Measurements from ENCODE around the gene SOAT2.

Gene SOAT2

DNA sequence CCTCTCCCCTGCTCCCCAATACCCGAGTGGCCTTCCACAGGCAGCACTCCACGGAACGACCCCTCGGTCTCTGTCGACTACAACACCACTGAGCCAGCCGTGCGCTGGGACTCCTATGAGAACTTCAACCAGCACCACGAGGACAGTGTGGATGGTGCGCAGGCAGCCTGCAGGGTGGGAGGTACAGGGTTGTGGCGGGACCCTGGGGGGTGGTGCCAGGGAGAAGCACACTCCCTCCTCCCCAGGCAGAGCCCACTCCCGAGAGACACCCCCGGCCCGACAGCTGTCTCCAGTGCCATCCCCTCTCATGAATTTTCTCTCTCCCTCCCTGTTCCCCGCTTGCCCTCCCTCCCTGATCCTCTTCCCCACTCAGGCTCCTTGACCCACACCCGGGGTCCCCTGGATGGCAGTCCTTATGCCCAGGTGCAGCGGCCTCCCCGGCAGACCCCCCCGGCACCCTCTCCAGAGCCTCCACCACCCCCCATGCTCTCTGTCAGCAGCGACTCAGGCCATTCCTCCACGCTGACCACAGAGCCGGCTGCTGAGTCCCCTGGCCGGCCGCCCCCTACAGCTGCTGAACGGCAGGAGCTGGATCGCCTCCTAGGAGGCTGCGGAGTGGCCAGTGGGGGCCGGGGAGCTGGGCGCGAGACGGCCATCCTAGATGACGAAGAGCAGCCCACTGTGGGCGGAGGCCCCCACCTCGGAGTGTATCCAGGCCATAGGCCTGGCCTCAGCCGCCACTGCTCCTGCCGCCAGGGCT is 44.4 kb upstream of the SOAT2 start:
- no peak overlapping the region for H3K9ac ChIP-seq (ENCODE audit: insufficient read length)
- no peak overlapping the region for H3K27ac ChIP-seq
- H3K4me3 ChIP-seq: no peak overlapping the region
- no peak for DNase-seq (ENCODE audit: low read depth, low spot score)
- TF ChIP-seq EZH2 (IDR thresholded peaks at IDR 0.05) (no peak), POLR2AphosphoS5 (IDR thresholded peaks at IDR 0.05; ENCODE audit: borderline replicate concordance, low read depth, low read length) (no peak), FOXP2 (optimal IDR thresholded peaks at IDR 0.05; ENCODE audit: control extremely low read depth, extremely low read length, insufficient read depth) (no peak)
- no peaks in the 10 kb centered on the region for H3K9me3 ChIP-seq (ENCODE audit: low read depth, low read length)
- no peaks in the 10 kb centered on the region for H3K36me3 ChIP-seq (ENCODE audit: insufficient read depth, low read length)

DNA sequence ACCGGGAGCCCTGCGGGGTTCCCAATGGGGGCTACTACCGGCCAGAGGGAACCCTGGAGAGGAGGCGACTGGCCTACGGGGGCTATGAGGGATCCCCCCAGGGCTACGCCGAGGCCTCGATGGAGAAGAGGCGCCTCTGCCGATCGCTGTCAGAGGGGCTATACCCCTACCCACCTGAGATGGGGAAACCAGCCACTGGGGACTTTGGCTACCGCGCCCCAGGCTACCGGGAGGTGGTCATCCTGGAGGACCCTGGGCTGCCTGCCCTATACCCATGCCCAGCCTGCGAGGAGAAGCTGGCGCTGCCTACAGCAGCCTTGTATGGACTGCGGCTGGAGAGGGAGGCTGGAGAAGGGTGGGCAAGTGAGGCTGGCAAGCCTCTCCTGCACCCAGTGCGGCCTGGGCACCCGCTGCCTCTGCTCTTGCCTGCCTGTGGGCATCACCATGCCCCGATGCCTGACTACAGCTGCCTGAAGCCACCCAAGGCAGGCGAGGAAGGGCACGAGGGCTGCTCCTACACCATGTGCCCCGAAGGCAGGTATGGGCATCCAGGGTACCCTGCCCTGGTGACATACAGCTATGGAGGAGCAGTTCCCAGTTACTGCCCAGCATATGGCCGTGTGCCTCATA is 43.7 kb upstream of the SOAT2 start:
- DNase-seq (ENCODE audit: low read depth, low spot score): no peak
- no peaks in the 10 kb centered on the region for H3K9me3 ChIP-seq (ENCODE audit: low read depth, low read length)
- H3K27ac ChIP-seq: no peak overlapping the region
- H3K4me3 ChIP-seq: no peak overlapping the region
- no peaks in the 10 kb centered on the region for H3K36me3 ChIP-seq (ENCODE audit: insufficient read depth, low read length)
- TF ChIP-seq POLR2AphosphoS5 (IDR thresholded peaks at IDR 0.05; ENCODE audit: borderline replicate concordance, low read depth, low read length) (no peak), EZH2 (IDR thresholded peaks at IDR 0.05) (no peak), FOXP2 (optimal IDR thresholded peaks at IDR 0.05; ENCODE audit: control extremely low read depth, extremely low read length, insufficient read depth) (no peak)
- no peak overlapping the region for H3K9ac ChIP-seq (ENCODE audit: insufficient read length)

DNA sequence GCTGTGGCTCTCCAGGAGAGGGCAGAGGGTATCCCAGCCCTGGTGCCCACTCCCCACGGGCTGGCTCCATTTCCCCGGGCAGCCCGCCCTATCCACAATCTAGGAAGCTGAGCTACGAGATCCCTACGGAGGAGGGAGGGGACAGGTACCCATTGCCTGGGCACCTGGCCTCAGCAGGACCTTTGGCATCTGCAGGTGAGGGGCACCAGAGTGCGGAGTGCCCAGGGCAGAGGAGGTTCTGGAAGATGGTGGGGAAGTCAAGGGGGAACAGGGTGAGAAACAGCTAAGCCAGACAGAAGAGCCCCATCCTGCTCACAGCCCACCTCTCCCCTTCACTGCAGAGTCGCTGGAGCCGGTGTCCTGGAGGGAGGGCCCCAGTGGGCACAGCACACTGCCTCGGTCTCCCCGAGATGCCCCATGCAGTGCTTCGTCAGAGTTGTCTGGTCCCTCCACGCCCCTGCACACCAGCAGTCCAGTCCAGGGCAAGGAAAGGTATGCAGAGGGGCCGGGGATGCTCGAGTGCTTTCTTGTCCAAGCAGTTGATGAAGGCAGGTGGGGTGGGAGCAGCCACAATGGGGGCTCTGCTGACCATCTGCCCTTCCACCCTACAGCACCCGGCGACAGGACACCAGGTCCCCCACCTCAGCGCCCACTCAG is 43.1 kb upstream of the SOAT2 start:
- Histone ChIP-seq H3K36me3 (ENCODE audit: insufficient read depth, low read length) (no peaks in the 10 kb centered on the region), H3K27ac (no peak overlapping the region), H3K9me3 (ENCODE audit: low read depth, low read length) (no peaks in the 10 kb centered on the region), H3K9ac (ENCODE audit: insufficient read length) (no peak overlapping the region), H3K4me3 (no peak overlapping the region)
- no peak for TF ChIP-seq POLR2AphosphoS5 (IDR thresholded peaks at IDR 0.05; ENCODE audit: borderline replicate concordance, low read depth, low read length)
- TF ChIP-seq EZH2 (IDR thresholded peaks at IDR 0.05): no peak
- no peak for TF ChIP-seq FOXP2 (optimal IDR thresholded peaks at IDR 0.05; ENCODE audit: control extremely low read depth, extremely low read length, insufficient read depth)
- DNase-seq (ENCODE audit: low read depth, low spot score): no peak

DNA sequence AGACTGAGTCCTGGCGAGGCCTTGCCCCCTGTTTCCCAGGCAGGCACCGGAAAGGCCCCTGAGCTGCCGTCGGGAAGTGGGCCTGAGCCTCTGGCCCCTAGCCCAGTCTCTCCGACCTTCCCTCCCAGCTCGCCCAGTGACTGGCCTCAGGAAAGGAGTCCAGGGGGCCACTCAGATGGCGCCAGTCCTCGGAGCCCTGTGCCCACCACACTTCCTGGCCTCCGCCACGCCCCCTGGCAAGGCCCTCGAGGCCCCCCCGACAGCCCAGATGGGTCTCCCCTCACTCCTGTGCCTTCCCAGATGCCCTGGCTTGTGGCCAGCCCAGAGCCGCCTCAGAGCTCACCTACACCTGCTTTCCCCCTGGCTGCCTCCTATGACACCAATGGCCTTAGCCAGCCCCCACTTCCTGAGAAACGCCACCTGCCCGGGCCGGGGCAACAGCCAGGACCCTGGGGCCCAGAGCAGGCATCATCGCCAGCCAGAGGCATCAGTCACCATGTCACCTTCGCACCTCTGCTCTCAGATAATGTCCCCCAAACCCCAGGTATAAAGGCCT is 42.5 kb upstream of the SOAT2 start:
- DNase-seq (ENCODE audit: low read depth, low spot score): no peak
- no peaks in the 10 kb centered on the region for H3K36me3 ChIP-seq (ENCODE audit: insufficient read depth, low read length)
- no peak overlapping the region for H3K27ac ChIP-seq
- TF ChIP-seq POLR2AphosphoS5 (IDR thresholded peaks at IDR 0.05; ENCODE audit: borderline replicate concordance, low read depth, low read length) (no peak), EZH2 (IDR thresholded peaks at IDR 0.05) (no peak), FOXP2 (optimal IDR thresholded peaks at IDR 0.05; ENCODE audit: control extremely low read depth, extremely low read length, insufficient read depth) (no peak)
- H3K9me3 ChIP-seq (ENCODE audit: low read depth, low read length): no peaks in the 10 kb centered on the region
- no peak overlapping the region for H3K4me3 ChIP-seq
- H3K9ac ChIP-seq (ENCODE audit: insufficient read length): no peak overlapping the region

- H3K9me3 ChIP-seq (ENCODE audit: low read depth, low read length): no peaks in the 10 kb centered on the region
- DNase-seq (ENCODE audit: low read depth, low spot score): no peak
- no peak overlapping the region for H3K27ac ChIP-seq
These were observed 41.8 kb upstream of the SOAT2 start for GRCh38 chr12:53061404-53062010.

GRCh38 chr12:53062011-53062961 is 41.0 kb upstream of the SOAT2 start:
- H3K9ac ChIP-seq (ENCODE audit: insufficient read length): no peak overlapping the region

More at GRCh38 chr12:53061404-53062010, 41.8 kb upstream of the SOAT2 start:
- TF ChIP-seq EZH2 (IDR thresholded peaks at IDR 0.05): no peak
- no peak for TF ChIP-seq POLR2AphosphoS5 (IDR thresholded peaks at IDR 0.05; ENCODE audit: borderline replicate concordance, low read depth, low read length)
- TF ChIP-seq FOXP2 (optimal IDR thresholded peaks at IDR 0.05; ENCODE audit: control extremely low read depth, extremely low read length, insufficient read depth): no peak
- no peaks in the 10 kb centered on the region for H3K36me3 ChIP-seq (ENCODE audit: insufficient read depth, low read length)
- H3K9ac ChIP-seq (ENCODE audit: insufficient read length): no peak overlapping the region
- H3K4me3 ChIP-seq: no peak overlapping the region

GRCh38 chr12:53062977-53063707 is 40.1 kb upstream of the SOAT2 start:
- no peak for DNase-seq (ENCODE audit: low read depth, low spot score)
- Histone ChIP-seq H3K9me3 (ENCODE audit: low read depth, low read length) (no peaks in the 10 kb centered on the region), H3K9ac (ENCODE audit: insufficient read length) (no peak overlapping the region), H3K27ac (no peak overlapping the region), H3K4me3 (no peak overlapping the region), H3K36me3 (ENCODE audit: insufficient read depth, low read length) (no peaks in the 10 kb centered on the region)
- TF ChIP-seq EZH2 (IDR thresholded peaks at IDR 0.05): no peak
- no peak for TF ChIP-seq POLR2AphosphoS5 (IDR thresholded peaks at IDR 0.05; ENCODE audit: borderline replicate concordance, low read depth, low read length)
- TF ChIP-seq FOXP2 (optimal IDR thresholded peaks at IDR 0.05; ENCODE audit: control extremely low read depth, extremely low read length, insufficient read depth): no peak

More at GRCh38 chr12:53062011-53062961, 41.0 kb upstream of the SOAT2 start:
- H3K9me3 ChIP-seq (ENCODE audit: low read depth, low read length): no peaks in the 10 kb centered on the region
- TF ChIP-seq POLR2AphosphoS5 (IDR thresholded peaks at IDR 0.05; ENCODE audit: borderline replicate concordance, low read depth, low read length): peak; percentile 30; the same call in 1 of the 2 replicates
- TF ChIP-seq FOXP2 (optimal IDR thresholded peaks at IDR 0.05; ENCODE audit: control extremely low read depth, extremely low read length, insufficient read depth): no peak
- no peak for TF ChIP-seq EZH2 (IDR thresholded peaks at IDR 0.05)
- H3K36me3 ChIP-seq (ENCODE audit: insufficient read depth, low read length): no peaks in the 10 kb centered on the region
- H3K27ac ChIP-seq: no peak overlapping the region
- no peak for DNase-seq (ENCODE audit: low read depth, low spot score)
- H3K4me3 ChIP-seq: no peak overlapping the region

Measured in SK-N-MC (cell line).